ENCODE results near the gene CCL4. TPM values are rescaled to one million over a fixed set of nuclear protein-coding genes. Genes with fewer than 3 reads are reported as not detected.
A peak's percentile ranks its signal among the peaks of the same experiment; 100 is the strongest.

CCL4 gene
- total RNA-seq, 3 donors from 2014 or later (not counting 1 experiment from before 2014, with no cell fraction given), result 360 to 532 (median 476) TPM

GRCh38 chr17:36059406-36059805 is 44.2 kb upstream of the CCL4 start:
- H3K4me1 ChIP-seq (ENCODE audit: control insufficient read depth, insufficient read depth, low read length), result peaks cover 5% of the 10 kb centered on the region
- no peaks in the 10 kb centered on the region for H3K27me3 Mint-ChIP-seq (ENCODE audit: low read depth in 2 of 2)
- DNase-seq, result no peak
- H3K36me3 ChIP-seq (ENCODE audit: control insufficient read depth, insufficient read depth, low read length), result no peaks in the 10 kb centered on the region
- H3K4me3 ChIP-seq (ENCODE audit: low read length), result no peak overlapping the region
- intact Hi-C loops (cut with micrococcal nuclease), result no loop called here
- WGBS (ENCODE audit: insufficient coverage), result 94% methylated on average over 7 of the region's 7 CpGs
- H3K27ac ChIP-seq (ENCODE audit: low read length), result no peak overlapping the region
- no peak overlapping the region for H3K27ac Mint-ChIP-seq
- H3K4me3 Mint-ChIP-seq, result no peak overlapping the region
- no peak for TF ChIP-seq CTCF (IDR thresholded peaks at IDR 0.05)
- H3K36me3 Mint-ChIP-seq, result no peaks in the 10 kb centered on the region
- H3K9me3 Mint-ChIP-seq, result peaks cover 0 to 2% of the 10 kb centered on the region in 2 donors
- peaks cover 47 to 50% of the 10 kb centered on the region in 2 donors for H3K4me1 Mint-ChIP-seq
- H3K27me3 ChIP-seq (ENCODE audit: control insufficient read depth, insufficient read depth, low read length), result no peaks in the 10 kb centered on the region
- ATAC-seq, result no peak
- no peaks in the 10 kb centered on the region for H3K9me3 ChIP-seq (ENCODE audit: control insufficient read depth, insufficient read depth, low read length)

GRCh38 chr17:36060816-36061215 is 42.8 kb upstream of the CCL4 start:
- peaks cover 54 to 59% of the 10 kb centered on the region in 2 donors for H3K4me1 Mint-ChIP-seq
- no peak overlapping the region for H3K27ac Mint-ChIP-seq
- no peak for TF ChIP-seq CTCF (IDR thresholded peaks at IDR 0.05)
- DNase-seq, result no peak
- Histone ChIP-seq H3K36me3 (ENCODE audit: control insufficient read depth, insufficient read depth, low read length) (no peaks in the 10 kb centered on the region), H3K4me1 (ENCODE audit: control insufficient read depth, insufficient read depth, low read length) (peaks cover 16% of the 10 kb centered on the region), H3K27ac (ENCODE audit: low read length) (no peak overlapping the region), H3K9me3 (ENCODE audit: control insufficient read depth, insufficient read depth, low read length) (no peaks in the 10 kb centered on the region), H3K27me3 (ENCODE audit: control insufficient read depth, insufficient read depth, low read length) (no peaks in the 10 kb centered on the region), H3K4me3 (ENCODE audit: low read length) (no peak overlapping the region)
- intact Hi-C loops (cut with micrococcal nuclease), result no loop called here
- WGBS (ENCODE audit: insufficient coverage), result 94% methylated on average over 2 of the region's 2 CpGs
- no peaks in the 10 kb centered on the region for H3K27me3 Mint-ChIP-seq (ENCODE audit: low read depth in 2 of 2)
- H3K9me3 Mint-ChIP-seq, result peaks cover 0 to 2% of the 10 kb centered on the region in 2 donors
- no peak for ATAC-seq
- H3K36me3 Mint-ChIP-seq, result no peaks in the 10 kb centered on the region
- H3K4me3 Mint-ChIP-seq, result no peak overlapping the region

GRCh38 chr17:36063786-36064541 is 39.7 kb upstream of the CCL4 start, which contains the start of gene CCL18:
TSS of gene CCL18 (plus strand) at chr17:36064272. CDS start at chr17:36064343, 71 bp downstream.
- Histone ChIP-seq H3K36me3 (ENCODE audit: control insufficient read depth, insufficient read depth, low read length) (no peaks in the 10 kb centered on the region), H3K27me3 (ENCODE audit: control insufficient read depth, insufficient read depth, low read length) (no peaks in the 10 kb centered on the region), H3K27ac (ENCODE audit: low read length) (peak within 1 kb of the TSS; percentile 82), H3K4me1 (ENCODE audit: control insufficient read depth, insufficient read depth, low read length) (peaks cover 40% of the 10 kb centered on the region), H3K9me3 (ENCODE audit: control insufficient read depth, insufficient read depth, low read length) (no peaks in the 10 kb centered on the region), H3K4me3 (ENCODE audit: low read length) (no peak within 1 kb of the TSS)
- intact Hi-C loops (cut with micrococcal nuclease), result no loop called here
- Mint-ChIP-seq H3K4me3 (peak within 1 kb of the TSS; percentile 11), H3K27me3 (ENCODE audit: low read depth in 2 of 2) (no peaks in the 10 kb centered on the region), H3K36me3 (no peaks in the 10 kb centered on the region), H3K27ac (peak within 1 kb of the TSS; percentile 95 to 96), H3K9me3 (peaks cover 0 to 2% of the 10 kb centered on the region in 2 donors), H3K4me1 (peaks cover 77 to 82% of the 10 kb centered on the region in 2 donors)
- 90% methylated on average over 4 of the region's 5 CpGs for WGBS (ENCODE audit: insufficient coverage)
- ATAC-seq, result no peak
- TF ChIP-seq CTCF (IDR thresholded peaks at IDR 0.05), result no peak
- no peak for DNase-seq
